CD14-positive monocyte (primary cell): ENCODE data around the gene RNF128. TPM values are rescaled to one million over a fixed set of nuclear protein-coding genes. Genes with fewer than 3 reads are reported as not detected.

Source experiments
- DNase-seq, 3 donors: peaks; one replicate each; pipeline ENCODE4 v3.0.0-alpha.2; 2011 to 2022
- H2AFZ ChIP-seq: 2 replicates; pipeline ENCODE4 v1.6.0; 2012; ENCODE audit warnings: mild to moderate bottlenecking, low read depth, low read length, inconsistent platforms; ENCODE audit not compliant: insufficient read depth, poor library complexity, severe bottlenecking
- H3K27ac ChIP-seq, 2 donors: 1 replicate in 1 of 2; 2 replicates in 1 of 2; pipeline ENCODE4 v1.5.1; 2012 to 2013; ENCODE audit warnings: low read length in 2 of 2, control low read depth in 1 of 2, inconsistent platforms in 1 of 2, low read depth in 1 of 2, mild to moderate bottlenecking in 1 of 2
- H3K27me3 ChIP-seq, 2 donors: one replicate each; pipeline versions ENCODE4 v1.6.0 to v1.6.1; 2011 to 2013; ENCODE audit warnings: low read length in 2 of 2; ENCODE audit not compliant: control insufficient read depth in 2 of 2, insufficient read depth in 2 of 2
- H3K36me3 ChIP-seq, 2 donors: replicated peaks in 1 of 2; 1 replicate in 1 of 2; 2 replicates in 1 of 2; pipeline versions ENCODE4 v1.5.1 to v1.6.1; 2012 to 2013; ENCODE audit warnings: low read length in 2 of 2, control low read depth in 1 of 2, inconsistent platforms in 1 of 2, mild to moderate bottlenecking in 1 of 2; ENCODE audit not compliant: insufficient read depth in 2 of 2, control insufficient read depth in 1 of 2
- H3K4me1 ChIP-seq, 2 donors: 1 replicate in 1 of 2; 2 replicates in 1 of 2; pipeline versions ENCODE4 v1.5.1 to v1.6.1; 2012 to 2013; ENCODE audit warnings: low read length in 2 of 2, control low read depth in 1 of 2, inconsistent platforms in 1 of 2, mild to moderate bottlenecking in 1 of 2, moderate library complexity in 1 of 2; ENCODE audit not compliant: insufficient read depth in 2 of 2, control insufficient read depth in 1 of 2
- H3K4me2 ChIP-seq: replicated peaks from 2 replicates; pipeline ENCODE3; 2012; ENCODE audit warnings: low read length, moderate library complexity, mild to moderate bottlenecking; ENCODE audit not compliant: poor library complexity, severe bottlenecking; ENCODE audit errors: extremely low read depth
- H3K4me3 ChIP-seq, 3 experiments: fragments of 200-600 bp in 1 of 3; sonication (generic) in 1 of 3; replicated peaks in 1 of 3; 1 replicate in 2 of 3; 2 replicates in 1 of 3; pipeline ENCODE4 v1.5.1; 2011 to 2013; ENCODE audit warnings: low read length in 3 of 3, mild to moderate bottlenecking in 3 of 3, control low read depth in 2 of 3, low read depth in 2 of 3, inconsistent platforms in 1 of 3, moderate library complexity in 1 of 3
- H3K79me2 ChIP-seq: 2 replicates; pipeline ENCODE4 v1.6.0; 2012; ENCODE audit warnings: mild to moderate bottlenecking, control low read depth, inconsistent platforms, low read length, moderate library complexity; ENCODE audit not compliant: insufficient read depth
- H3K9ac ChIP-seq: 2 replicates; pipeline ENCODE4 v1.6.0; 2017; ENCODE audit warnings: low read length, mild to moderate bottlenecking; ENCODE audit not compliant: insufficient read depth, poor library complexity, severe bottlenecking
- H3K9me3 ChIP-seq, 2 donors: replicated peaks in 1 of 2; 1 replicate in 1 of 2; 2 replicates in 1 of 2; pipeline versions ENCODE4 v1.5.1 to v1.6.1; 2012 to 2013; ENCODE audit warnings: low read length in 2 of 2, control low read depth in 1 of 2; ENCODE audit not compliant: control insufficient read depth in 1 of 2, insufficient read depth in 1 of 2
- H4K20me1 ChIP-seq: 2 replicates; pipeline ENCODE4 v1.6.0; 2012; ENCODE audit warnings: mild to moderate bottlenecking, low read length, control low read depth, moderate library complexity; ENCODE audit not compliant: insufficient read depth
- H3K27ac Mint-ChIP-seq, 7 donors: one replicate each; pipeline ENCODE4 v1.8.0; 2020; ENCODE audit warnings: mild to moderate bottlenecking in 7 of 7, mixed read lengths in 7 of 7, moderate library complexity in 6 of 7, inconsistent platforms in 2 of 7
- H3K27me3 Mint-ChIP-seq, 3 donors: one replicate each; pipeline ENCODE4 v1.8.0; 2021 to 2022; ENCODE audit warnings: low read depth in 3 of 3, mild to moderate bottlenecking in 3 of 3, mixed read lengths in 3 of 3, moderate library complexity in 3 of 3, inconsistent platforms in 1 of 3
- H3K36me3 Mint-ChIP-seq, 2 donors: one replicate each; pipeline ENCODE4 v1.8.0; 2020; ENCODE audit warnings: mixed read lengths in 2 of 2, inconsistent platforms in 1 of 2, mild to moderate bottlenecking in 1 of 2
- H3K4me1 Mint-ChIP-seq: one replicate; pipeline ENCODE4 v1.8.0; 2020; ENCODE audit warnings: mild to moderate bottlenecking, mixed read lengths
- H3K4me3 Mint-ChIP-seq, 2 donors: one replicate each; pipeline ENCODE4 v1.8.0; 2020; ENCODE audit warnings: mild to moderate bottlenecking in 2 of 2, mixed read lengths in 2 of 2, moderate library complexity in 1 of 2
- H3K9me3 Mint-ChIP-seq, 7 donors: one replicate each; pipeline ENCODE4 v1.8.0; 2020 to 2022; ENCODE audit warnings: mixed read lengths in 7 of 7, mild to moderate bottlenecking in 6 of 7, moderate library complexity in 6 of 7, inconsistent platforms in 2 of 7
- CTCF ChIP-seq: fragments of 200-600 bp; IDR thresholded peaks from one replicate; pipeline ENCODE4 v1.8.0; 2022; ENCODE audit warnings: antibody characterized with exemption, mild to moderate bottlenecking
- WGBS: methylation state at CpG from one replicate; pipeline ENCODE4 v1.1.5; 2013; ENCODE audit warnings: missing lambda C conversion rate; ENCODE audit not compliant: insufficient coverage; 5-methylcytosine and 5-hydroxymethylcytosine counted together
- intact Hi-C, 2 donors: fragments of 100-400 bp; cut with micrococcal nuclease; formaldehyde crosslinking; loops; one replicate each; pipeline versions ENCODE4 v1.15.0 to v1.15.1; 2023
- polyA plus RNA-seq, 3 donors: library from polyadenylated mRNA; depleted of rRNA in 1 of 3; unstranded in 2 of 3; stranded (reverse) in 1 of 3; fragments of 300-500 nt in 2 of 3; fragments of >200 nt in 1 of 3; fragmentation: Illumina TruSeq in 2 of 3; gene quantifications; 1 replicate in 2 of 3; 2 replicates in 1 of 3; pipeline ENCODE4 v1.2.3, GENCODE V29; 2012 to 2021

Gene RNF128
- polyA plus RNA-seq, 3 donors = not detected

- no peak for TF ChIP-seq CTCF
These were observed 42.3 kb upstream of the RNF128 start for GRCh38 chrX:106684207-106684606.

GRCh38 chrX:106692425-106693065, 34.0 kb upstream of the RNF128 start:
- Mint-ChIP-seq H3K27ac (no peak overlapping the region), H3K36me3 (no peaks in the 10 kb centered on the region), H3K4me1 (no peaks in the 10 kb centered on the region), H3K27me3 (peaks cover 0 to 7% (median 0%) of the 10 kb centered on the region in 3 donors), H3K9me3 (no peaks in the 10 kb centered on the region), H3K4me3 (no peak overlapping the region)
- H3K79me2 ChIP-seq = no peaks in the 10 kb centered on the region
- no peak overlapping the region for H3K27ac ChIP-seq
- H3K4me3 ChIP-seq = no peak overlapping the region
- H3K9me3 ChIP-seq = no peaks in the 10 kb centered on the region
- no peak for TF ChIP-seq CTCF
- intact Hi-C loops = no loop called here
- H4K20me1 ChIP-seq = no peaks in the 10 kb centered on the region
- H2AFZ ChIP-seq = no peak overlapping the region
- peaks cover 0 to 4% of the 10 kb centered on the region in 2 donors for H3K27me3 ChIP-seq
- no CpG with 5 or more reads among the region's 7 CpGs for WGBS
- H3K4me2 ChIP-seq = no peak overlapping the region
- no peak overlapping the region for H3K9ac ChIP-seq
- DNase-seq = no peak
- no peaks in the 10 kb centered on the region for H3K36me3 ChIP-seq
- H3K4me1 ChIP-seq = no peaks in the 10 kb centered on the region

More at GRCh38 chrX:106684207-106684606, 42.3 kb upstream of the RNF128 start:
- Histone ChIP-seq H3K9me3 (no peaks in the 10 kb centered on the region), H3K9ac (no peak overlapping the region), H3K4me2 (no peak overlapping the region), H3K4me1 (no peaks in the 10 kb centered on the region), H4K20me1 (no peaks in the 10 kb centered on the region), H3K36me3 (no peaks in the 10 kb centered on the region), H3K27ac (no peak overlapping the region), H2AFZ (no peak overlapping the region), H3K4me3 (no peak overlapping the region), H3K27me3 (no peaks in the 10 kb centered on the region), H3K79me2 (no peaks in the 10 kb centered on the region)
- H3K36me3 Mint-ChIP-seq = no peaks in the 10 kb centered on the region
- H3K4me1 Mint-ChIP-seq = no peaks in the 10 kb centered on the region
- intact Hi-C loops = no loop called here
- no peak overlapping the region for H3K27ac Mint-ChIP-seq
- WGBS = no CpG with 5 or more reads among the region's 4 CpGs
- H3K9me3 Mint-ChIP-seq = peaks cover 0 to 6% (median 2%) of the 10 kb centered on the region in 7 donors
- peaks cover 0 to 1% (median 1%) of the 10 kb centered on the region in 3 donors for H3K27me3 Mint-ChIP-seq
- no peak for DNase-seq
- H3K4me3 Mint-ChIP-seq = no peak overlapping the region
